Caki2 (cell line): ENCODE measurements around the gene LRP2BP. TPM values are rescaled to one million over a fixed set of nuclear protein-coding genes. Genes with fewer than 3 reads are reported as not detected.
A peak's percentile ranks its signal among the peaks of the same experiment; 100 is the strongest.
"Not testable (repeated sequence)": the region's sequence is repeated elsewhere in the genome, so short reads cannot be mapped to it uniquely, and the experiment has no call there.

ENCODE experiments used
- DNase-seq: peaks from one replicate; pipeline ENCODE4 v3.0.0-alpha.2; 2015; ENCODE audit warnings: low read depth
- in situ Hi-C: cut with HindIII; loops from 2 replicates; pipeline ENCODE4 v1.10.0; 2016; ENCODE audit warnings: low sequenced_read_pairs, low pct_unique_long_range_greater_than_20kb, mixed read lengths
- total RNA-seq: library from RNA; depleted of rRNA; stranded (reverse); fragments of >200 nt; shearing (Covaris generic); gene quantifications from 2 replicates; pipeline ENCODE4 v1.2.3, GENCODE V29; 2014; ENCODE audit warnings: low replicate concordance

Gene LRP2BP
- total RNA-seq, 1 experiment from 2014 or later, result not detected

- no peak for DNase-seq
- in situ Hi-C loops, result no loop called here
Measured at GRCh38 chr4:185371702-185372101, 24.0 kb downstream of the LRP2BP start.

- in situ Hi-C loops, result no loop called here
- DNase-seq, result no peak
Measured at GRCh38 chr4:185370268-185370949, 25.3 kb downstream of the LRP2BP start.

- DNase-seq, result no peak
- in situ Hi-C loops, result no loop called here
Measured at GRCh38 chr4:185369731-185370130, 26.0 kb downstream of the LRP2BP start.

- DNase-seq, result no peak
- in situ Hi-C loops, result no loop called here
Measured at GRCh38 chr4:185364886-185365285, 30.8 kb downstream of the LRP2BP start.

- in situ Hi-C loops, result no loop called here
- no peak for DNase-seq
Measured at GRCh38 chr4:185363251-185363650, 32.5 kb downstream of the LRP2BP start.

- in situ Hi-C loops, DNase-seq: not testable (repeated sequence)
Measured at GRCh38 chr4:185362570-185362969, 33.2 kb downstream of the LRP2BP start.

- no peak for DNase-seq
- in situ Hi-C loops, result no loop called here
Measured at GRCh38 chr4:185361872-185362271, 33.9 kb downstream of the LRP2BP start.

GRCh38 chr4:185359767-185360446 lies 35.8 kb downstream of the LRP2BP start:
- no peak for DNase-seq
- in situ Hi-C loops, result no loop called here

GRCh38 chr4:185358959-185359358 lies 36.8 kb downstream of the LRP2BP start:
- DNase-seq, result peak; percentile 13
- in situ Hi-C loops, result no loop called here

GRCh38 chr4:185358514-185358913 lies 37.2 kb downstream of the LRP2BP start:
- DNase-seq, result peak; percentile 27
- in situ Hi-C loops, result no loop called here

GRCh38 chr4:185357733-185358440 lies 37.8 kb downstream of the LRP2BP start:
- in situ Hi-C loops, result no loop called here
- no peak for DNase-seq

- no peak for DNase-seq
- in situ Hi-C loops, result no loop called here
Measured at GRCh38 chr4:185357211-185357610, 38.5 kb downstream of the LRP2BP start.

- DNase-seq, result no peak
- in situ Hi-C loops, result no loop called here
Measured at GRCh38 chr4:185352741-185353140, 43.0 kb downstream of the LRP2BP start.

- no peak for DNase-seq
- in situ Hi-C loops, result no loop called here
Measured at GRCh38 chr4:185352202-185352601, 43.5 kb downstream of the LRP2BP start.

GRCh38 chr4:185351691-185352090 lies 44.0 kb downstream of the LRP2BP start:
- in situ Hi-C loops, result no loop called here
- no peak for DNase-seq

- DNase-seq, result no peak
- in situ Hi-C loops, result no loop called here
Measured at GRCh38 chr4:185346975-185347601, 48.6 kb downstream of the LRP2BP start.

GRCh38 chr4:185344743-185345538 lies 50.8 kb downstream of the LRP2BP start:
- DNase-seq, result no peak
- in situ Hi-C loops, result no loop called here
